ENCODE data around the gene ARL2. TPM values are rescaled to one million over a fixed set of nuclear protein-coding genes. Genes with fewer than 3 reads are reported as not detected.
A peak's percentile ranks its signal among the peaks of the same experiment; 100 is the strongest.
"Not testable (repeated sequence)": the region's sequence is repeated elsewhere in the genome, so short reads cannot be mapped to it uniquely, and the experiment has no call there.

ARL2 gene
- 130 TPM for total RNA-seq

DNA sequence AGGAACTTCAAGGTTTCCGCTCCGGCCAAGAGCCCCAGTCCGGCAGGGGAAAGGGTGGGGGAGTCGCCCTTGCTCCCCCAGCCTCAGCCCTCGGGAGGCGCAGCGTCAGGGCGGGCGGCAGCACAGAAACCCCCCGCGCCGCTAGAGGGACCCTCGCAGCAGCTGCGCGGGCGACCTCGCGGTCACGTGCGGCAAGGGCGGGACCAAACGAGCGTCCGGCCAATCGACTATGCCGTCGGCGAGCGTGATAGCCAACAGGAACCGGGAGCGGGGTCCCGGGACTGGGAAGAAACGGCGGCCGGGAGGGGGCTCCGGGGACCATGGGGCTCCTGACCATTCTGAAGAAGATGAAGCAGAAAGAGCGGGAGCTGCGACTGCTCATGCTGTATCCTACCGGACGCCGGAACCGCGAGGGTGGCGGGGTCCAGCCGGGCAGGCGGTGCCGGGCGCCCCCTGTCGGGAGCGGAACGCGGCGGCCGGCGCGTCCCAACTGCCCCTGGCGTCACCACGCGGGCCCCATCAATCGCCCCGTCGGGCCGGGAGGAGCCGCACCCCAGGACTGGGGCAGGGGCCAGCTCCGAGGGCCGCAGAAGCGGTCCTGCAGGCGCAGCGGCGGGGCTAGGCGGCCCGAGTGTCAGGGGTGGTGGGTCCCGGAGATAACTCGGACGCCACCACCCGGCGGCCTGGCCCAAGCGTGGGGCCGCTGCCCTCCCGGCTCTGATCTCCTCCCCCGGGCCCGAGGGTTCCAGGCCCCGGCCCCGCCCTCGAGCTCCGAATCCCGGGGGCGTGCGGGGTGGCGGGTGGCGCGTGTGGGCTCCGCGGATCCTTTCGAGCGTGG lies at the start of gene ARL2:
TSS of gene ARL2 (plus strand) at position 273 of the 838 bp plus-strand sequence. CDS start at position 321, 48 bp downstream.
- intact Hi-C loops (cut with DNase I), result loop anchor here (10.0 kb wide), 2 partner anchors 99 to 101 kb away; partner anchors contain the start of genes ATG2A, TM7SF2 and ZNHIT2
- DNase-seq (ENCODE audit: low spot score) (peak; percentile 96), ATAC-seq (peak; percentile 95)

DNA sequence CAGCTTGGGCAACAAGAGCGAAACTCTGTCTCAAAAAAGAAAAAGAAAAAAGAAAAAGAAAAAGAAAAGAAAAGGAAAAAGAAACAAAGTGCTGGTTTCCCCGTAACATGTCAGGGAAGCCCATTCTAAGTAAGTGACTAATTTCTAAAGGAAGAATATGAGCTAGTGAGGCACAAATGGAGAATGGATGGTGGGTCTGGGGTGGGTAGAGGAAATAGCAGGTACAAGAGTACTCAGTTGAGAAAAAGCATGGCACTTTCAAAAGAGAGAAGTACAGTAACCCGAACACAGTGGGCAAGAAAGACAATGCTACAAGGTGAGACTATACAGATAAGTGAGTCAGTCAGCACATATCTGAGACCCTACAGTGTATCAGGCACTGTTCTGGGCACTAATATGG lies 46.6 kb upstream of the ARL2 start:
- intact Hi-C loops (cut with DNase I), result no loop called here
- DNase-seq (ENCODE audit: low spot score) (no peak), ATAC-seq (no peak)

DNA sequence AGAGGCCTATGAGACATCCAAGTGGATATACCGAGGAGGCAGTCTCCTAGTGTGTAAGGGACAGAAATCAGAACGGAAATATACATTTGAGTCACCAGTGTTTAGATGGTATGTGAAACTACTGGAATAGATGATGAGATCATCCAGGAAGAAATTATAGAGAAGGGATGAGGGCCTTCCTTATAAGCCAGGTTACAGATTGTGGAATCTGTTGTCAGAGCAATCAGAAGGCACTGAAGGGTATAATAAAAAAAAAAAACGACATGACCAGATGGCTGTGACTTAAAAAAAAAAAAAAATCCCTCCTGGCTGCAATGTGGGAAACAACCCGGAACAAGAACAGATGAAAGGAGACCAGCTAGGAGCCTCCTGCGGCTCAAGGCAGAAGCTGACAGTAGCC lies 44.8 kb upstream of the ARL2 start:
- DNase-seq (ENCODE audit: low spot score), result no peak

DNA sequence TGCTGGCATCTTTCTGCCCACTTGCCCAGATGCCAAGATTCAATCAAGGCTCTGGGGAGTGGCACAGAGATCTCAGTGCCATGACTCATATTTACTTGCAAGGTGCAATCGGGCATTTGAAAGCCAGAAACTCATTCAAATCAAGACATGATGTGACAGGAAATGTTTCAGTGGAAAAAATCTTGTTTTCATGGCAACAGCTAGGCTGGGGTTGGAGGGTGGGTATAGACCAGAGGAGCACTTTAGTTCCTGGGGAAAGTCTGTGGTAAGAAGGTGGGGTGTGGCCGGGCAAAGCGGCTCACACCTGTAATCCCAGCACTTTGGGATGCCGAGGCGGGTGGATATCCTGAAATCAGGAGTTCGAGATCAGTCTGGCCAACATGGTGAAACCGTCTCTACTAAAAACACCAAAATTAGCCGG lies 43.2 kb upstream of the ARL2 start:
- ATAC-seq, result no peak
- intact Hi-C loops (cut with DNase I), result no loop called here
- DNase-seq (ENCODE audit: low spot score), result peak; percentile 19

More for the DNA sequence above, 44.8 kb upstream of the ARL2 start:
- ATAC-seq, result no peak
- intact Hi-C loops (cut with DNase I), result no loop called here

DNA sequence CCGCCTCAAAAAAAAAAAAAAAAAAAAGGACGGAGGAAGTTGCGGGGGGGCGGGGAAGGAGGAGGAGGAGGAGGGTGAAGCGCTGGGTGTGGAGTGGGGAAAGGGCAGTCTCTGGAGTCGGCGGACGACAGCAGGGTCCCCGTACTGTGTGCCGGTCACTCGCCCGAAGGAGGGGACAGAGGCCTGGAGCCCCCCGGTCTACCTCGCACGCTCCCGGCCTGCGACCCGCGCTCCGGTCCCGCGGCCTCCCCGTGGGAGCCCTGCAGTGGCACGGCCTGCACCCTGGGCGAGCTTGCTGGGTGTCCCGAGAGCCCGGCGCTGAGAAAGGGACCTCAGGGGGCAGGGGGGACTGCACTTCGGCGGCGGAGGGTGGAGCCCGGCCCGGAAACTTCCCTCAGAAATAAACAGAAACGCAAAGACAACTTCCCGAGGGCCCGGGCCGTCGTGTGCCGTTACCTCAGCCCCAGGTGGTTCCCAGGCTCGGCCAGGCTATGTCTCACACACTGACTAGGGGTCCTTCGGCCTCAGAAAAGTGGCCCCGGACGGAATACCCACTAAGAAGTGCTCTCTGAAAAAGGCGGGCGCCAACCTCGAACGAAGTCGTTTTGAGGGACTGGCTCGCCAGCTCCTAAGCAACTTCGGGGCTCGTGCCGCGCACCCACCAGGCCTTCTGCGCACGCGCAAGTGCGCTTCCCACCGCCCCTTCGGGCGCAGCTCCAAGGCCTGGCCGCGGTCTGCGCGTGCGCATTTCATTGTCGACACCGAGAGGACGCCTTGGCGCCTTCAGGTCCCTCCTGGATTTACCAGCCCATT lies 42.3 kb upstream of the ARL2 start, which contains the start of gene MAJIN:
TSS of gene MAJIN (minus strand) at position 688 of the 813 bp plus-strand sequence. CDS start 12,703 bp downstream, outside the sequence.
- peak; percentile 92 for ATAC-seq
- intact Hi-C loops (cut with DNase I), result no loop called here
- DNase-seq (ENCODE audit: low spot score), result peak; percentile 90

DNA sequence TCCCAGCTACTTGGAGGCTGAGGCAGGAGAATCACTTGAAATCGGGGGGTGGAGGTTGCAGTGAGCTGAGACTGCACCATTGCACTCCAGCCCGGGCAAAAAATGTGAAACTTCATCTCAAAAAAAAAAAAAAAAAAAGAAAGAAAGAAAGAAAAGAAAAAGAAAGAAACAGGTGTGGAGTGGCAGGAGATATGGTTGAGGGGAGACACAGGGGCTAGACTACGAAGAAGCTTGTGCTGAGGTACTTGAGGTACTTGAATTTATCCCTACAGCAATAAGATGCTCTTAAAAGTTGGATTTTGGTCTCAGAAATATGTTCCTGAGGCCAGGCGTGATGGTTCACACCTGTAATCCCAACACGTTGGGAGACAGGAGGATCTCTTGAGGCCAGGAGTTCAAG lies 39.8 kb upstream of the ARL2 start:
- ATAC-seq (no peak), DNase-seq (ENCODE audit: low spot score) (no peak)
- intact Hi-C loops (cut with DNase I), result no loop called here

DNA sequence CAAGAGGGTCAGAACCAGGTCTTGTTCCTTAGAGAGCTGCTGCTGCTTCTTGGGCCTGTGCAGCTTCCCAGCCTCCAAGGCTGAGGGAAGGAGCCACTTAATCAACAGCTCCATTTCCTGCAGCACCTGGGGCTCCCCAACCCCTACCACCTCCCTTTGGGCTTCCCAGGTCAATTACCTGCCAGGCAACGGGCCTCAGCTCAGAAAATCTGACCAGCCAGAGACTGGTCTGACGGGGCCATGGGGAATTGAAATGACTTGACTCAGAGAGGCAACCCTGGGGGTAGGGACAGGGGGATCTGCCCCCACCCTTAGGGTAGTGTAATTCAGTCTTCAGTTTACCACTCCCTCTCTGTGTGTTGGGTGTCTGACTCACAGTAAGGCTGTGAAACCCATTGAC lies 37.3 kb upstream of the ARL2 start:
- intact Hi-C loops (cut with DNase I), result no loop called here
- no peak for DNase-seq (ENCODE audit: low spot score)
- no peak for ATAC-seq

DNA sequence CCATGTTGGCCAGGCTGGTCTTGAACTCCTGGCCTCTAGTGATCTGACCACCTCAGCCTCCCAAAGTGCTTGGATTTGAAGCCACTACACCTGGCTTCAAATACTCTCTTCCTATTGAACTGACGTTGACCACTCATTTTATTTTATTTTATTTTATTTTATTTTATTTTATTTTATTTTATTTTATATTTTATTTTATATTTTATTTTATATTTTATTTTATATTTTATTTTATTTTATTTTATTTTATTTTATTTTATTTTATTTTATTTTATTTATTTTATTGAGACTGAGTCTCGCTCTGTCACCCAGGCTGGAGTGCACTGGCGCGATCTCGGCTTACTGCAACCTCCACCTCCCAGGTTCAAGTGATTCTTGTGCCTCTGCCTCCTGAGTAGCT lies 30.6 kb upstream of the ARL2 start:
- intact Hi-C loops (cut with DNase I); DNase-seq (ENCODE audit: low spot score); ATAC-seq: not testable (repeated sequence)

DNA sequence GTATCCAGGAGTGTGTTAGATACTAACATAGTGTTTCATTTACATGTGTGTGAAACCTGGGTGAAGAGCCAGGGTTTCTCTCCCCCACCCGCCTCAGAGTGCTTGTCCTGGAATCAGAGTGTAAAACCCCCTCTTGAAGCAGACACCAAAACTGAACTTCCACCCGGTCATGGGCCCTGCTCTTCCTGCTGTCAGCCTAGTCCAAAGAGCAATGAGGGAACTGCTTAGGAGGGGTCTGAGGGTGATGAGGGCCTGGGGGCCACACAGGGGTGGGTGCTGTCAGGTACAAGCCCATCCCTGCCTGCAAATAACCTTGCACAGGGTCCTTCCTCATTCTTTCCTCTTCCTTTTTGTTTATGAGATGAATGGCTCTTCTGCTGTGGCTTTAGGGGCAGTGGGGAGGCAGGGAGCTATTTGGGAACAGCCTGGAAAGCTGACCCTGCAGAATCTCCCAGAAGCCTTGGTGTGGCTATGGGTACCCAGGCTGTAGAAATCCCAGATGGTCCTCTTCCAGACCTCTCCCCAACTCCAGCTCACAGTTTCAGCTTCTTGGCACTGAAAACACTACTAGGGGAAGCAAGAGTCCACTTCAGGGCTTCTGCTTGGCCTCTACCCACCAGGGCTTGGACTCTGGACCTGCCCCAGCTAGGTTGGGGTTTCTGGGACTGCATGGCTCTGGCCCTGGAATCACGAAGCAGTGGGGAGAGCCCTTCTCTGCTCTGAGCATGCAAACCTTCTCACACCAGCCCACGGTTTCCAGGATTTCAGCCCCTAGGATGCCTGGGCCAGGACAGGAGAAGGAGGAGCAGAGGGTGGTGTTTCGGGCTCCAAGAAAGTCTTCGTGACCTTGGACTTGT lies 25.7 kb upstream of the ARL2 start:
- DNase-seq (ENCODE audit: low spot score) (no peak), ATAC-seq (no peak)
- intact Hi-C loops (cut with DNase I), result no loop called here

DNA sequence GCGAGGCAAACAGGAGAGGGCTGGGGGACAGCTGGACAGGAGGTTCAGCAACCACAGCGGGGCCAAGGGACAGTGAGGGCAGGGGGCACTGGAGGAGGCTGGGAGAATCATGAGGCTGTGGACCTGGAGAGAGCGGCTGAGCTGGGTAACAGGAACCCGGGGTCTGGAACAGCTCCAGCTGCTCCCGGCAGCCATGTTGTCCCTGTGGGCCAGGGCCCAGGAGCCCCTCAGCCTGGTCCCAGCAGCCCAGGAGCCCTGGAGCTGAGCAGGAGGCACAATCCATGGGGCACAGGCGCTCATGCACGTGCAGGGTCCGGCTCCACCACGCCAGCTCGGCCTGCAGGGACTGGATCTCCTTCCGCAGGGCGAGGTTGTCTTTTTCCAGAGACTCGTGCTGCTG lies 24.5 kb upstream of the ARL2 start:
- intact Hi-C loops (cut with DNase I), result no loop called here
- ATAC-seq (peak; percentile 46), DNase-seq (ENCODE audit: low spot score) (no peak)

DNA sequence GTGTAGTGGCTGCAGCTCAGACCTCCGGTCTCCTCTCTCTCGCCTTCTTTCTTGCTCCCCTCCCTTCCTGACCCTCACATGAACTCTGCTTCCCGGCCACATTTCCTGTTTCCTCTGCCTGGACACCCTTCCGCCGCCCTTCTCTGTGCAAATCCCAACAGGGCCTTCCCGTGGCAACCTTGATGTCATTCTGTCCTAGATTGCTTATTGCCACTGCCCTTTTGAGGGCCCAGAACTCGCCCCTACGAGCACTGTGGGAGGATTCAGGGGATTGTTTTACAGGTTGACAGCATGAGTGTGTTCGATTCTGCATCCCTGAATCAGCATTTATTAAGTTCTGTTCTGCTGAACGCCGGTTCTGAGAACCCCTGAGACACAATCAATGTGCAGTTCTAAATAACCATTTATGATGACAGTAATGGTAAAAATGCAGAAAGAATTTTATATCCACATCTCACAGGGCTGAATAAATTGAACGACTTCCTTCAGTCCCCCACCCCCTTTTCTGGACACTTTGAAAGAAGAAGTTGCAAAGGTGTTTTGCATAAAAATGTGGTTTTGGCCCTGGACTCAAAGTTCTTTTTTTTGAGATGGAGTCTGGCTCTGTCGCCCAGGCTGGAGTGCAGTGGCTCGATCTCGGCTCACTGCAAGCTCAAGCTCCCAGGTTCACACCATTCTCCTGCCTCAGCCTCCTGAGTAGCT lies 23.6 kb upstream of the ARL2 start:
- peak; percentile 73 for ATAC-seq
- intact Hi-C loops (cut with DNase I), result no loop called here
- DNase-seq (ENCODE audit: low spot score), result peak; percentile 60

DNA sequence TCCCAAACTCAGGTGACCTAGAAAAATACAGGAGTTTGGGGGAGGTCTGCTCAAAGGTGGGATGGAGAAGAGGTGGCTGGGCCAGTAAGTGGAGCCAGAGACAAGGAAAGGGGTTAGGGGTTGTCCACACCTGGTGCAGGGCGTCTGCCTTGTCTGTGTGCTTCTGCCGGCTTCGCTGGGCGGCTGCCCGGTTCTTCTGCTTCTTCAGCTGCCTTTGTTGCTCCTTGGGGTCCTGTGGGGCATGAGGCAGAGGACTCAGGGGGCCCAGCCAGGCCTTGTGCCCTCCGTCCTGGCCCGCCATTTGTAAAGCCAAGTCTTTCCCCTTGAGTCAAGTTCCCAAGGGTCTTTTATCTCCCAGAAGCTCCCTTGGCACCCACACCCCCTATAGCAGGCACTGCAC lies 19.6 kb upstream of the ARL2 start:
- DNase-seq (ENCODE audit: low spot score) (no peak), ATAC-seq (no peak)
- intact Hi-C loops (cut with DNase I), result no loop called here

DNA sequence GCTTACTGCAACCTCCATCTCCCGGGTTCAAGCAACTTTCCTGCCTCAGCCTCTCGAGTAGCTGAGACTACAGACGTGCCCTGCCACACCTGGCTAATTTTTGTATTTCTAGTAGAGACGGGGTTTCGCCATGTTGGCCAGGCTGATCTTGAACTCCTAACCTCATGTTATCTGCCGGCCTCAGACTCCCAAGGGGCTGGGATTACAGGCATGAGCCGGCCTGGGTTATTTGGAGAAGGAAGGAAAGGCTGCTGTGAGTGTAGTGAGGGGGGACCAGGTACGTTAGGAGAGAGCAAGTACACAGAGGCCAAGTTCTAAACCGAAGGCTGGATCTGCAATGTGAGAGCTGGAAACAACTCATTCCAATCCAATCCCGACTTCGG lies 17.6 kb upstream of the ARL2 start:
- DNase-seq (ENCODE audit: low spot score), result no peak
- no peak for ATAC-seq
- intact Hi-C loops (cut with DNase I), result no loop called here

DNA sequence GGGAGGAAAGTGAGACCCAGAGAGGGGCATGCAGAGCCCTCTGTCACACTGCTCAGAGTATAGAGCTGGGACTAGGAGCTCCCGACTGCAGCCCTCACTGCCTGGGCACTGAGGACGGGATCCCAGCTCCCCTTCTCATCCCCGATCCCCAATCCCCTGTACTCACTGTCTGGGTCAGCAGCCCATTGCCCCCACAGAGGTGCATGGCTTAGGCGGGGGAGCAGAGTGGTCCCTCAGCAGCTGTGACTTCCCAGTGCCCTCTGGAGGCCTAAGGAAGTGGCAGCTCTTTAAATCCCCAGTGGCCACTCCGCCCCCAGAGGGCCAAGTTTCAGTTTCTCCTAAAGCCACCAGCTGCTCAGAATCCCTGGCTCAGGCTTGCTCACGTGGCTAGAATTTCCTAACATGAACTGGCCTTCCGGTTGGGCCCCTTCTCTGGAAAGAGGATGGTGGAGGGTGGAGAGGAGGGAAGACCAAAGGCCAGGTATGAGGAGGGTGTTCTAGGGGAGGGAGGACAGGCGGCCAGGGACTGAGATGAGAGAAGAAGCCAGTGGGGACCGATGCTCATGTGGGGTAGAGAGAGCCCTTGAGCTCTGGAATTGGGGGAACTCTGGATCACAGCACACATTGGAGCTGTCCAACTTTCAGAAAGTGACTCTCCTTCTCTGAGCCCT lies 17.1 kb upstream of the ARL2 start, which contains the start of gene BATF2:
TSS of gene BATF2 (minus strand) at position 262 of the 671 bp plus-strand sequence. CDS start at position 205, 57 bp downstream.
- peak; percentile 83 for ATAC-seq
- intact Hi-C loops (cut with DNase I), result no loop called here
- peak; percentile 78 for DNase-seq (ENCODE audit: low spot score)

DNA sequence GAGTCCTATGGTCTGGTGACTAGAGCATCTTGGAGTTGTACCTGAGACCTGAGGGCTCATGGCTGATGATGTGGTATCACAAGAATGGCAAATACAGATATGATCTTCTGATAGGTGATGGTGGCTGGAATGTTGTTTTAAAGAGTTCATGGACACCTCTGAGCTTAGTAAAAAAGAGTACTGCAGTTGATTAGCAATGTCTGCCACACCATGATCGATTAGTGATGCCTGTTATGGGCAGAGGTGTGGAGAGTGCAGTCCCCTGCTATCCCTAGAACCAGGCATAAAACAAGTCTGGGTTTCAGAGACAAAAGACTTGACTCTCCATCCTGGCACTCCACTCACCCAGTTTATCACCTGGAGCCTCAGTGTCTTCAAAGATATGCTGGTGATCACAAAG lies 15.8 kb upstream of the ARL2 start:
- intact Hi-C loops (cut with DNase I), result no loop called here
- DNase-seq (ENCODE audit: low spot score) (no peak), ATAC-seq (no peak)

DNA sequence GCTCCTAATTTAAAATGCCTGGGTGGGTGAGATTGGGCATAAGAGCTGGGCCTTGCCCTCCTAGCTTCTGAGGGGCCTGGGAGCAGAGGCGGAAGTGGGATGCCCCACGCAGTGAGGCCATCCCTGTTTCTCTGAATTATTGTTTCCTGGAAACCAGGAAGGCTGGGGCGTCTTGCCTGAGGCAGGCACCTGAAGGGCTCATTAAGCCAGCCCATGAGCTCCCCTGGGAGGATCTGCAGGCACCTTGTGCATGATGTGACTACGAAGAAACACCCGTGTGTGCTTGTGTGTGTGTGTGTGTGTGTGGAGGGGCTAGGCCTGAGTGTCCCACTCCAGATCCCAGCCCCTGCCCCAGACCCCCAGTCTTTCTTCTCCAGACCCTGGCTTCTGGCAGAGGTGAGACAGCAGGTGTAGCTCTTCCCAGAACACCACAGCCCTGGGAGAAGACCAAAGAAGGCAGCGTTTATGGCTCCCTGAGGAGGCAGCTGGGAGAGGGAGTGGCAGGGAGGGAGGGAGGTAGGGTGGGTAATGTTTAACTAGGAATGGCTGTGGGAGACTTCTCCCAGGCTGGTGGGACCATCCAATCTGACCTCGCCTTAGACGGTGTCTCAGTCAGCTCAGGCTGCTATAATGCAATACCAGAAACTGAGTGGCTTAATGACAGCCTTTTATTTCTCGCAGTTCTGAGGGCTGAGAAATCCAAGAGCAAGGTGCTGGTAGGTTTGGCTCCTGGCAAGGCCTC lies 15.1 kb upstream of the ARL2 start:
- intact Hi-C loops (cut with DNase I), result no loop called here
- ATAC-seq, result no peak
- no peak for DNase-seq (ENCODE audit: low spot score)

DNA sequence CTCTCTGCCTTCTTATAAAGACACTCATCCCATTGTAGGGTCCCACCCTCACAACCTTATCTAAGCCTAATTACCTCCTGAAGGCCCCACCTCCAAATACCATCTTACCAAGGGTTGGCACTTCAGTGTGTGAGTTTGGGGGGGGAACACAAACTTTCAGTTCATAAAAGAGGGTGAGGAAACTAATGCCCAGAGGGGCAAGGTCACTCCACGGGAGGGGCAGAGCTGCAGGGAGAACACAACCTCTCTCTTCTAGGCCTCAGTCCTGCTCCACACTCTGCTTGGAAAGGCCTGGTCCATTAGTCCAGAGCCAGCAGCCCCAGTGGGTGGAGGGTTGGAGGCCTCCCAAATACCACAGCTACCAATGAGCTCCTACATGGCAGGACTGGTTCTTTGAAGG lies 14.5 kb upstream of the ARL2 start:
- no peak for DNase-seq (ENCODE audit: low spot score)
- ATAC-seq, result no peak
- intact Hi-C loops (cut with DNase I), result no loop called here

All from sciatic nerve (tissue), 2 donors.